Stimulated activated CD4-positive, alpha-beta T cell treated with anti-CD3 and anti-CD28 coated beads, Interleukin-1b, Interleukin-23, amount 100 ng/mL, for 1 hour (primary cell): ENCODE results near the gene NLRP4.

Source experiments
- DNase-seq, 2 donors: peaks; one replicate each; pipeline ENCODE4 v3.0.0-alpha.2; 2020; ENCODE audit warnings: low read depth in 2 of 2

The NLRP4 gene, protein sequence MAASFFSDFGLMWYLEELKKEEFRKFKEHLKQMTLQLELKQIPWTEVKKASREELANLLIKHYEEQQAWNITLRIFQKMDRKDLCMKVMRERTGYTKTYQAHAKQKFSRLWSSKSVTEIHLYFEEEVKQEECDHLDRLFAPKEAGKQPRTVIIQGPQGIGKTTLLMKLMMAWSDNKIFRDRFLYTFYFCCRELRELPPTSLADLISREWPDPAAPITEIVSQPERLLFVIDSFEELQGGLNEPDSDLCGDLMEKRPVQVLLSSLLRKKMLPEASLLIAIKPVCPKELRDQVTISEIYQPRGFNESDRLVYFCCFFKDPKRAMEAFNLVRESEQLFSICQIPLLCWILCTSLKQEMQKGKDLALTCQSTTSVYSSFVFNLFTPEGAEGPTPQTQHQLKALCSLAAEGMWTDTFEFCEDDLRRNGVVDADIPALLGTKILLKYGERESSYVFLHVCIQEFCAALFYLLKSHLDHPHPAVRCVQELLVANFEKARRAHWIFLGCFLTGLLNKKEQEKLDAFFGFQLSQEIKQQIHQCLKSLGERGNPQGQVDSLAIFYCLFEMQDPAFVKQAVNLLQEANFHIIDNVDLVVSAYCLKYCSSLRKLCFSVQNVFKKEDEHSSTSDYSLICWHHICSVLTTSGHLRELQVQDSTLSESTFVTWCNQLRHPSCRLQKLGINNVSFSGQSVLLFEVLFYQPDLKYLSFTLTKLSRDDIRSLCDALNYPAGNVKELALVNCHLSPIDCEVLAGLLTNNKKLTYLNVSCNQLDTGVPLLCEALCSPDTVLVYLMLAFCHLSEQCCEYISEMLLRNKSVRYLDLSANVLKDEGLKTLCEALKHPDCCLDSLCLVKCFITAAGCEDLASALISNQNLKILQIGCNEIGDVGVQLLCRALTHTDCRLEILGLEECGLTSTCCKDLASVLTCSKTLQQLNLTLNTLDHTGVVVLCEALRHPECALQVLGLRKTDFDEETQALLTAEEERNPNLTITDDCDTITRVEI

GRCh38 chr19:55836340-55836739 lies at the start of gene NLRP4:
Gene NLRP4, plus strand, starts transcription at chr19:55836540. Its CDS starts 15,541 bp downstream, at chr19:55852081.
- DNase-seq, result no peak

DNA sequence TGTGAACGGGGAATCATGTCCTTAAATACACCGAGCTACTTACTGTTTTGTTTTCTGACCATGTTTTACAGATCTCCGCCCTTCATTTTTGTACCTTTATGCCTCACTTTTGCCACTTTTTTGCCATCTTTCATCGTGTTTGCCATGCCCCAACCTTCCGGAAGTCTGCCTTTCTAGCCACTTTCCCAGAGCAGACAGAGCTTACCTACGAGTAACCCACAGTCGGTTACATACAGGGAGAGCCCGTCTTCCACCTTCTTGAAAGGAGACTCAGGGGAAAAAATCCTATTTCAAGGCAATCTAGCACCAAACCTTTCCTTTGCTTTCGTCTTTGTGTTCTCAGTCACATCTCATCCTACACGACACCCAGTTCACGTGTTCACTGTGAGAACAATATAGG lies 41.3 kb upstream of the NLRP4 start:
- DNase-seq, result no peak

GRCh38 chr19:55801416-55801815 lies 34.9 kb upstream of the NLRP4 start:
- no peak for DNase-seq

DNA sequence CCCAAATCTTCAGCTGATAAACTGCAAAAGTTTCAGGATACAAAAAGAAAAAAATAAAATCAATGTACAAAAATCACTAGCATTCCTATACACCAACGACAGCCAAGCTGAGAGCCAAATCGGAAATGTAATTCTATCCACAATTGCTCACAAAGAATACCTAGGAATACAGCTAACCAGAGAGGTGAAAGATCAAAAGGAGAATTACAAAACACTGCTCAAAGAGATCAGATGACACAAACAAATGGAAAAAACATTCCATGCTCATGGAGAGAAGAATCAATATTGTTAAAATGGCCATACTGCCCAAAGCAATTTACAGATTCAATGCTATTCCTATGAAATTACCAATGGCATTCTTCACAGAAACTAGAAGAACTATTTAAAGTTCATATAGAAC lies 34.1 kb upstream of the NLRP4 start:
- no peak for DNase-seq

DNA sequence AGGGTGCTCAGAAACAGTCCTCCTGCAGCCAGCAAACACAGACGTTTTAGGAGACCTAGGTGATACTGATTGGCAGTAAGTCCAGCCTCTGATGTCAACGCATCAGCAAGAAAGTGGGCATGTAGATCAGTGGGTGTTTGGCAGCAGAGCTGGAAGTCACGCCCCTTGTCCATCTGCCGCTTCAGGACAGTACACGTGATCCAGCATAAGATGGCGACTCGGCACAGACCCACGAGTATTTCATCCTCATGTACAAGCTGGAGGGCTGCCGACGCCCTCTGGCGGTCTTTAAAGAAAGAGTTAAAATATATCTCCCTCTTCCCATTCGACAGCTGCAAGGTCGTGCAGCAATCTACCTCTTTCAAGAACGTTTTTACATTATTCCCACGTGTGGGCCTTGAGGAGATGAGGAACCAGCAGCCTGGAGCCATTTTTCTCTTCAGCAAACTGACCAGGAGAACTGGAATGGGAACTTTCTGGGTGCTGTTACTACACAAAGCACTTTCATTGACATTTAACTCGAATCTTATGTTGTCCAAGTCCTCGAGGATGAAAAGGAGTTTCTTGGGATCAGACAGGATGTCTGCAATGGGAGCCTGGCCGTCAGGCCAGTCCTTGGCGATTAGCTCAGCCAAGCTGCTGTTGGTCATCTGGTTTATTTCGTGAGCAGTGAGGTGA lies 26.8 kb upstream of the NLRP4 start:
- DNase-seq, result peak in 1 of 2 donors; percentile 2

DNA sequence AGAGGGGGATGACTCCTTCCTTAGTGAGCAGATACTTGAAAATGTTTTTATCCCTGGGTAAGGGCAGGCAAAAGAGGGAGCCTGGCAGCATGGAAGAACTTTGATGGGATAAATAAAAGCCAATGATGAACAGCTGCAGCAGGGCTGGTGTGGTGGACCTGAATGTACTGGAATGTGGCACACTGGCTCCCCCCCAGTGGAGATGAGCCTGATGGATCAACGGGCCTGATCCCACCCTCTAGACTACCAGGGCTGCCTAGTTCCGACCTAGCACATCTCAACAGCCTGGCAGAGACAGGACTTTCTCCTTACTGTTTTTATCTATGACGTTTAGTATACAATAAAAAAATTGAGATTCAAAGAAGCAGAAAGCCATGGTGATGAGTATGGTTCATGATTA lies 25.0 kb upstream of the NLRP4 start:
- no peak for DNase-seq

- no peak for DNase-seq
These were observed 23.9 kb upstream of the NLRP4 start for GRCh38 chr19:55812449-55812848.

- no peak for DNase-seq
These were observed 22.4 kb upstream of the NLRP4 start for GRCh38 chr19:55813906-55814305.

- no peak for DNase-seq
These were observed 16.3 kb upstream of the NLRP4 start for GRCh38 chr19:55820037-55820436.

DNA sequence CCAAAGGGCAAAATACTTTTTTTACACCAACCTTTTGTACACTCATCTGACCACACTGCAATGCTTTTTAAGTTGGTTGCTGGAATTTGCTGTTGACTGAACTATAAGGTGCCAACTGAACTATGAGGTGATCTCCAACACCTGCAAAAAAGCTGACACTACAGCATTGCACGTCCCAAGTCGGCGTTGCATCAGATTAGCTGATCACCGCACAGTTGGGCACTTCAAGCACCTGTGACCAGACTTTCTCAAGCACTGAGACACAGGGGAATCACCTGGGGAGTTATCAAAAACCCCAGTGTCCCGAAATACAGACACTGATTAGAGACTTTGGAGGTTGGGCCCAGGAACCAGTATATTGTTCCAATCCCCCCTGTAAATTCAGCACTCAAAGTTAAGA lies 5.7 kb upstream of the NLRP4 start:
- DNase-seq, result no peak

DNA sequence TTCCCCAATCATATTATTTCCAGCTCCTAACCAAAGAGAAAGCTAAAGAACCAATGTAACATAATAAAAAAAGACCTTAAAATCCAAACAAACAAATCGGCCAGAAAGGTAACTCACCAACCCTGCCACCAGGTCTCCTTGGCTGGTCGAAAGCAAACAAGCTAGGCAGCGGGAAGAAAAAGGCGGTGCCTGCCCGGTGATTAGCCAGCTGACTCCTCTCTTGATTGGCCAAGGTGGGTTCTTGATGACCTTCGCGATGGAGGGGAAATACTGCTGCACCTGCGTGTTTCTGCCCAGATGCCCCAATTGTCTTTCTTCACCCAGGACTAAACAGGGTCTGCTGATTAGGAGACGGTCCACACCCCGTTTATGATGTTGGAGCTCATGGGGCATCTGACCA lies 4.5 kb upstream of the NLRP4 start, which contains the start of gene NLRP11:
Gene NLRP11, minus strand, starts transcription at position 154 of the 400 bp plus-strand sequence. CDS start 13,825 bp downstream, outside the sequence.
- DNase-seq, result no peak

DNA sequence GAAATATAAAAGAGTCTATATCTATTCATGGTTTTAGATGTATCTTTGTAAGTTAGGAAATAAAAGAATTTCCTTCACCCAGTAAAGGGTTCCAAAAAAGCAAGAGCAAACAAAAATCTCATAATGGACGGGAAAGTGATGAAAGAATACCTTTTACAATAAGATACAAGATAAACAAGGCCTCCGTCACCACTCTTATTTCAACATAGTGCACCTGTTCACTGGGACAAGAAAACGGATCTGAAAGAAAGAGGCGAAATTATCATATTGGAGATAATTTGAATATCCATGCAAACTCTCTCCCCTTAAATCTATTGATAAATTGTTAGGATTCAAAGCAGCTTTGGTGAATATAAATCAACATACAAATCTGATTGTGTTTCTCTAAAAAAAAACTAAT lies 3.7 kb upstream of the NLRP4 start:
- no peak for DNase-seq

DNA sequence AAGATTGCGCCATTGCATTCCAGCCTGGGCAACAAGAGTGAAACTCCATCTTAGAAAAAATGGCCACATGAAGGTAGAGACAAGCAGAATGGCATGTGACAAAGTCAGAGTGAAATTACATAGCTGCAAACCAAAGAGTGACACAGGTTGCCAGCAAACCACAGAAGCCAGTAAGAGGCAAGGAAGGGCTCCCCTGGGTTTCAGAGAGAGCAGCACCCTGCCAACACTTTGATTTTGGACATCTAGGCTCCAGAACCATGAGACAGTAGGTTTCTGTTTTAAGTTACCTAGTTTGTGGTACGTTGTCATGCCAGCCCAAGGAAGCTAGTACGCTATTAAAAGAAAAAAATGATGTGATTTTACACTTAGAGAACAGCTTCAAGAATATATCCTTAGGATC lies 1.9 kb downstream of the NLRP4 start:
- no peak for DNase-seq

GRCh38 chr19:55838906-55839305 lies 2.6 kb downstream of the NLRP4 start:
- no peak for DNase-seq

GRCh38 chr19:55855160-55855559 lies 18.8 kb downstream of the NLRP4 start:
- DNase-seq, result no peak

- no peak for DNase-seq
These were observed 20.8 kb downstream of the NLRP4 start for GRCh38 chr19:55857149-55857548.

GRCh38 chr19:55857974-55858373 lies 21.6 kb downstream of the NLRP4 start:
- no peak for DNase-seq

- DNase-seq, result no peak
These were observed 22.1 kb downstream of the NLRP4 start for GRCh38 chr19:55858401-55858800.

DNA sequence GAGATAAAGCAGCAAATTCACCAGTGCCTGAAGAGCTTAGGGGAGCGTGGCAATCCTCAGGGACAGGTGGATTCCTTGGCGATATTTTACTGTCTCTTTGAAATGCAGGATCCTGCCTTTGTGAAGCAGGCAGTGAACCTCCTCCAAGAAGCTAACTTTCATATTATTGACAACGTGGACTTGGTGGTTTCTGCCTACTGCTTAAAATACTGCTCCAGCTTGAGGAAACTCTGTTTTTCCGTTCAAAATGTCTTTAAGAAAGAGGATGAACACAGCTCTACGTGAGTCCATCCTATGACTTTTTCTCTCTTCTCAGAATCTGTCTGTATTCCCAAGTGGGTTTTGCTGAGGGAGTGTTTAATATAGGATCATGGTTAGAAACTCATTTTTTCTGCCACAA lies 22.6 kb downstream of the NLRP4 start:
- no peak for DNase-seq

DNA sequence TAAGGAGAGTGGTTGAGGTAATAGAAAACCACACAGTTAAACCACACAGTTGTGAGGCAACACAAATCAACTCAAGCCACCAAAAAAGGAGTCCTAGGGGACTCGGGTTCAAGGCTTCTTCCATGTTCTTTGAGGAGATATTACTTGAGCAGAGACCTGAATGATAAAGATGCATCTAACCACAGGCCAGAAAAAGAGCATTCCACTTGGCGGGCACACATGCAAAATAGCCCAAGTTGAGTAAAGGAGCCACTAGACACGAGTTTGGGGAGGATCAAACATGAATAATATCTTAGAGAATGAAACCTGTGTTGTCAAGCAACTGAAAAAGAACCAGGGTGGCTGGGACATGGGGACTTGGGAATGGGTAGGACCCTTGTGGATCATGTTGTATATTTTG lies 30.2 kb downstream of the NLRP4 start:
- no peak for DNase-seq

DNA sequence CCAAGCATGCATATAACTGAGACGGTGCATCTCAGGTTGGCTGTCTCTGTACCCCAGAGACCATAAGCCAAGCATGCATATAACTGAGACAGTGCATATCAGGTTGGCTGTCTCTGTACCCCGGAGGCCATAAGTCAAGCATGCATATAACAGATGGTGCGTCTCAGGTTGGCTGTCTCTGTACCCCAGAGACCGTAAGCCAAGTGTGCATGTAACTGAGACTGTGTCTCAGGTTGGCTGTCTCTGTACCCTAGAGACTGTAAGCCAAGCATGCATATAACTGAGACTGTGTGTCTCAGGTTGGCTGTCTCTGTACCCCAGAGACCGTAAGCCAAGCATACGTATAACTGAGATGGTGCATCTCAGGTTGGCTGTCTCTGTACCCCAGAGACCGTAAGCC lies 30.8 kb downstream of the NLRP4 start:
- DNase-seq, result no peak

- DNase-seq, result no peak
These were observed 34.4 kb downstream of the NLRP4 start for GRCh38 chr19:55870736-55871135.
